Measurements from ENCODE around the gene ERLEC1. TPM values are rescaled to one million over a fixed set of nuclear protein-coding genes. Genes with fewer than 3 reads are reported as not detected.
"Not testable (repeated sequence)": the region's sequence is repeated elsewhere in the genome, so short reads cannot be mapped to it uniquely, and the experiment has no call there.

The ERLEC1 gene
- total RNA-seq, 1 experiment from 2014 or later = 17.3 TPM

- in situ Hi-C loops (cut with HindIII; ENCODE audit: low sequenced_read_pairs) = no loop called here
- DNase-seq (ENCODE audit: low spot score) = peak; percentile 38
These were observed 39.9 kb downstream of the ERLEC1 start for GRCh38 chr2:53826587-53827397.

GRCh38 chr2:53827398-53828175, 40.7 kb downstream of the ERLEC1 start:
- DNase-seq (ENCODE audit: low spot score) = peak; percentile 9
- in situ Hi-C loops (cut with HindIII; ENCODE audit: low sequenced_read_pairs) = no loop called here

GRCh38 chr2:53828331-53828730, 41.5 kb downstream of the ERLEC1 start:
- in situ Hi-C loops (cut with HindIII; ENCODE audit: low sequenced_read_pairs) = no loop called here
- DNase-seq (ENCODE audit: low spot score) = no peak

- in situ Hi-C loops (cut with HindIII; ENCODE audit: low sequenced_read_pairs) = no loop called here
- DNase-seq (ENCODE audit: low spot score) = no peak
These were observed 42.6 kb downstream of the ERLEC1 start for GRCh38 chr2:53829273-53829979.

GRCh38 chr2:53829980-53830290, 43.1 kb downstream of the ERLEC1 start:
- in situ Hi-C loops (cut with HindIII; ENCODE audit: low sequenced_read_pairs); DNase-seq (ENCODE audit: low spot score): not testable (repeated sequence)

- in situ Hi-C loops (cut with HindIII; ENCODE audit: low sequenced_read_pairs) = no loop called here
- no peak for DNase-seq (ENCODE audit: low spot score)
These were observed 53.7 kb downstream of the ERLEC1 start for GRCh38 chr2:53840580-53840979.

GRCh38 chr2:53841651-53842050, 54.8 kb downstream of the ERLEC1 start:
- in situ Hi-C loops (cut with HindIII; ENCODE audit: low sequenced_read_pairs) = not testable (repeated sequence)

GRCh38 chr2:53842891-53843290, 56.0 kb downstream of the ERLEC1 start:
- DNase-seq (ENCODE audit: low spot score) = no peak
- in situ Hi-C loops (cut with HindIII; ENCODE audit: low sequenced_read_pairs) = no loop called here

More at GRCh38 chr2:53841651-53842050, 54.8 kb downstream of the ERLEC1 start:
- DNase-seq (ENCODE audit: low spot score) = not testable (repeated sequence)

GRCh38 chr2:53843595-53843994, 56.8 kb downstream of the ERLEC1 start:
- in situ Hi-C loops (cut with HindIII; ENCODE audit: low sequenced_read_pairs) = no loop called here
- no peak for DNase-seq (ENCODE audit: low spot score)

GRCh38 chr2:53848062-53848461, 61.2 kb downstream of the ERLEC1 start:
- in situ Hi-C loops (cut with HindIII; ENCODE audit: low sequenced_read_pairs) = no loop called here
- DNase-seq (ENCODE audit: low spot score) = no peak

GRCh38 chr2:53851052-53851757, 64.4 kb downstream of the ERLEC1 start:
- in situ Hi-C loops (cut with HindIII; ENCODE audit: low sequenced_read_pairs); DNase-seq (ENCODE audit: low spot score): not testable (repeated sequence)

- DNase-seq (ENCODE audit: low spot score) = no peak
- in situ Hi-C loops (cut with HindIII; ENCODE audit: low sequenced_read_pairs) = no loop called here
These were observed 65.7 kb downstream of the ERLEC1 start for GRCh38 chr2:53852532-53852931.

GRCh38 chr2:53854678-53855077, 67.8 kb downstream of the ERLEC1 start:
- in situ Hi-C loops (cut with HindIII; ENCODE audit: low sequenced_read_pairs) = no loop called here
- DNase-seq (ENCODE audit: low spot score) = no peak

GRCh38 chr2:53856272-53856671, 69.4 kb downstream of the ERLEC1 start:
- no peak for DNase-seq (ENCODE audit: low spot score)
- in situ Hi-C loops (cut with HindIII; ENCODE audit: low sequenced_read_pairs) = no loop called here

GRCh38 chr2:53859206-53860181, 72.7 kb downstream of the ERLEC1 start, which contains the start of gene GPR75:
Gene GPR75 (minus strand): TSS chr2:53859967. CDS start chr2:53854756, 5,211 bp downstream.
- in situ Hi-C loops (cut with HindIII; ENCODE audit: low sequenced_read_pairs) = no loop called here
- DNase-seq (ENCODE audit: low spot score) = peak; percentile 64

- no peak for DNase-seq (ENCODE audit: low spot score)
- in situ Hi-C loops (cut with HindIII; ENCODE audit: low sequenced_read_pairs) = no loop called here
These were observed 75.0 kb downstream of the ERLEC1 start for GRCh38 chr2:53861824-53862223.

- no peak for DNase-seq (ENCODE audit: low spot score)
- in situ Hi-C loops (cut with HindIII; ENCODE audit: low sequenced_read_pairs) = no loop called here
These were observed 76.8 kb downstream of the ERLEC1 start for GRCh38 chr2:53863538-53864227.

GRCh38 chr2:53865264-53865663, 78.4 kb downstream of the ERLEC1 start:
- DNase-seq (ENCODE audit: low spot score) = no peak
- in situ Hi-C loops (cut with HindIII; ENCODE audit: low sequenced_read_pairs) = no loop called here
